ENCODE results near the gene ITGA3. TPM values are rescaled to one million over a fixed set of nuclear protein-coding genes. Genes with fewer than 3 reads are reported as not detected.

Gene ITGA3
- total and polyA plus RNA-seq, 4 donors, result 0.79 to 4.4 (median 1.4) TPM

- Histone ChIP-seq H3K27me3 (ENCODE audit: control insufficient read depth in 4 of 4, insufficient read depth in 4 of 4, low read length in 3 of 4) (no peaks in the 10 kb centered on the region), H3K36me3 (ENCODE audit: control insufficient read depth in 4 of 4, insufficient read depth in 3 of 4, low read depth in 1 of 4, low read length in 3 of 4) (no peaks in the 10 kb centered on the region), H3K4me1 (ENCODE audit: control insufficient read depth in 4 of 4, insufficient read depth in 4 of 4, low read length in 3 of 4) (peaks cover 3 to 13% (median 9%) of the 10 kb centered on the region in 4 donors), H3K9ac (ENCODE audit: low read depth in 1 of 2, low read length in 2 of 2) (no peak overlapping the region), H3K27ac (ENCODE audit: low read depth in 1 of 2, low read length in 2 of 2) (no peak overlapping the region), H3K9me3 (ENCODE audit: control insufficient read depth in 4 of 4, low read length in 3 of 4) (no peaks in the 10 kb centered on the region), H3K4me3 (ENCODE audit: low read depth in 1 of 3, low read length in 3 of 3) (no peak overlapping the region)
- WGBS, result 75% methylated on average over 15 of the region's 15 CpGs
- DNase-seq (ENCODE audit: low spot score), result no peak
- TF ChIP-seq GABPA (IDR thresholded peaks at IDR 0.05 in 1 of 2, conservative IDR thresholded peaks at IDR 0.05 in 1 of 2), result no peak
- TF ChIP-seq SP1 (IDR thresholded peaks at IDR 0.05), result no peak
- TF ChIP-seq, protein P1, sequence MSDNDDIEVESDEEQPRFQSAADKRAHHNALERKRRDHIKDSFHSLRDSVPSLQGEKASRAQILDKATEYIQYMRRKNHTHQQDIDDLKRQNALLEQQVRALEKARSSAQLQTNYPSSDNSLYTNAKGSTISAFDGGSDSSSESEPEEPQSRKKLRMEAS (IDR thresholded peaks at IDR 0.05), result no peak
- no peak for TF ChIP-seq CTCF (IDR thresholded peaks at IDR 0.05; ENCODE audit: low read depth, low read length, missing input control)
- TF ChIP-seq, protein P2, sequence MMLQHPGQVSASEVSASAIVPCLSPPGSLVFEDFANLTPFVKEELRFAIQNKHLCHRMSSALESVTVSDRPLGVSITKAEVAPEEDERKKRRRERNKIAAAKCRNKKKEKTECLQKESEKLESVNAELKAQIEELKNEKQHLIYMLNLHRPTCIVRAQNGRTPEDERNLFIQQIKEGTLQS (IDR thresholded peaks at IDR 0.05), result no peak
- TF ChIP-seq, protein P3, sequence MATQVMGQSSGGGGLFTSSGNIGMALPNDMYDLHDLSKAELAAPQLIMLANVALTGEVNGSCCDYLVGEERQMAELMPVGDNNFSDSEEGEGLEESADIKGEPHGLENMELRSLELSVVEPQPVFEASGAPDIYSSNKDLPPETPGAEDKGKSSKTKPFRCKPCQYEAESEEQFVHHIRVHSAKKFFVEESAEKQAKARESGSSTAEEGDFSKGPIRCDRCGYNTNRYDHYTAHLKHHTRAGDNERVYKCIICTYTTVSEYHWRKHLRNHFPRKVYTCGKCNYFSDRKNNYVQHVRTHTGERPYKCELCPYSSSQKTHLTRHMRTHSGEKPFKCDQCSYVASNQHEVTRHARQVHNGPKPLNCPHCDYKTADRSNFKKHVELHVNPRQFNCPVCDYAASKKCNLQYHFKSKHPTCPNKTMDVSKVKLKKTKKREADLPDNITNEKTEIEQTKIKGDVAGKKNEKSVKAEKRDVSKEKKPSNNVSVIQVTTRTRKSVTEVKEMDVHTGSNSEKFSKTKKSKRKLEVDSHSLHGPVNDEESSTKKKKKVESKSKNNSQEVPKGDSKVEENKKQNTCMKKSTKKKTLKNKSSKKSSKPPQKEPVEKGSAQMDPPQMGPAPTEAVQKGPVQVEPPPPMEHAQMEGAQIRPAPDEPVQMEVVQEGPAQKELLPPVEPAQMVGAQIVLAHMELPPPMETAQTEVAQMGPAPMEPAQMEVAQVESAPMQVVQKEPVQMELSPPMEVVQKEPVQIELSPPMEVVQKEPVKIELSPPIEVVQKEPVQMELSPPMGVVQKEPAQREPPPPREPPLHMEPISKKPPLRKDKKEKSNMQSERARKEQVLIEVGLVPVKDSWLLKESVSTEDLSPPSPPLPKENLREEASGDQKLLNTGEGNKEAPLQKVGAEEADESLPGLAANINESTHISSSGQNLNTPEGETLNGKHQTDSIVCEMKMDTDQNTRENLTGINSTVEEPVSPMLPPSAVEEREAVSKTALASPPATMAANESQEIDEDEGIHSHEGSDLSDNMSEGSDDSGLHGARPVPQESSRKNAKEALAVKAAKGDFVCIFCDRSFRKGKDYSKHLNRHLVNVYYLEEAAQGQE (IDR thresholded peaks at IDR 0.05), result no peak
- TF ChIP-seq FOXA2 (IDR thresholded peaks at IDR 0.05), result no peak
Observed at GRCh38 chr17:50090971-50091917, 35.3 kb downstream of the ITGA3 start.

- H3K9ac ChIP-seq (ENCODE audit: low read depth in 1 of 2, low read length in 2 of 2), result no peak overlapping the region
- H3K36me3 ChIP-seq (ENCODE audit: control insufficient read depth in 4 of 4, insufficient read depth in 3 of 4, low read depth in 1 of 4, low read length in 3 of 4), result no peaks in the 10 kb centered on the region
- H3K9me3 ChIP-seq (ENCODE audit: control insufficient read depth in 4 of 4, low read length in 3 of 4), result no peaks in the 10 kb centered on the region
- no peak overlapping the region for H3K27ac ChIP-seq (ENCODE audit: low read depth in 1 of 2, low read length in 2 of 2)
- no peak overlapping the region for H3K4me3 ChIP-seq (ENCODE audit: low read depth in 1 of 3, low read length in 3 of 3)
- no peaks in the 10 kb centered on the region for H3K27me3 ChIP-seq (ENCODE audit: control insufficient read depth in 4 of 4, insufficient read depth in 4 of 4, low read length in 3 of 4)
- TF ChIP-seq YY1 (IDR thresholded peaks at IDR 0.05), result no peak
- no peak for TF ChIP-seq NR2F2 (IDR thresholded peaks at IDR 0.05)
- no peak for TF ChIP-seq HNF4A (conservative IDR thresholded peaks at IDR 0.05)
- TF ChIP-seq, protein P1 (IDR thresholded peaks at IDR 0.05), result no peak
- TF ChIP-seq TAF1 (conservative IDR thresholded peaks at IDR 0.05), result no peak
- no peak for TF ChIP-seq GABPA (IDR thresholded peaks at IDR 0.05 in 1 of 2, conservative IDR thresholded peaks at IDR 0.05 in 1 of 2)
- TF ChIP-seq ZBTB33 (IDR thresholded peaks at IDR 0.05), result no peak
- WGBS, result 74% methylated on average over 2 of the region's 2 CpGs
- DNase-seq (ENCODE audit: low spot score), result no peak
- peaks cover 7 to 20% (median 16%) of the 10 kb centered on the region in 4 donors for H3K4me1 ChIP-seq (ENCODE audit: control insufficient read depth in 4 of 4, insufficient read depth in 4 of 4, low read length in 3 of 4)
Observed at GRCh38 chr17:50091918-50092285, 36.0 kb downstream of the ITGA3 start.
